NCI-H2196 treated with DMSO at 0.1 percent for 48 hours (cell line): ENCODE measurements around the gene ANKLE1.
A peak's percentile ranks its signal among the peaks of the same experiment; 100 is the strongest.

ENCODE experiments used
- DNase-seq: peaks from one replicate; lab custom pipeline; 2025; ENCODE audit not compliant: unreplicated experiment; lab: John Stamatoyannopoulos, UW

Gene ANKLE1

DNA sequence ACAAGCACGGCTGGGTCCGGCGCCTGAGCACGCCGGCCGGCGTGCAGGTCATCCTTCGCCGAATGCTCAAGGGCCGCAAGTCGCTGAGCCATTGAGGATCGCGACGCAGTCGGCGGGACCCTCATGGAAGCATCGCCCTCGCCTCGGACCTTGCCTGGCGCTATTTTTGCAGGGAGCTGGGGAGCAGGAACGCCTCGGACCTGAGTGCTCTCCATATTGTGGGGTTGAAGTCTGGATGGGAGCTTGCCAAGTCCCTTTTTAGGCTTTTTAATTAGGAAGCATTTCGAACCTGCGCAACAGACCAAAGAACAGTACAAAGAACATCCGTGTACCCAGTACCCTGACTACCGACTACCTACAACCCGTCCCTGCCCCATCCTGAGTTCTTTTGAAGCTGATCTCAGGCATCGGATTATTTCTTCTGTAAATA lies 24.6 kb downstream of the ANKLE1 start:
- no peak for DNase-seq

DNA sequence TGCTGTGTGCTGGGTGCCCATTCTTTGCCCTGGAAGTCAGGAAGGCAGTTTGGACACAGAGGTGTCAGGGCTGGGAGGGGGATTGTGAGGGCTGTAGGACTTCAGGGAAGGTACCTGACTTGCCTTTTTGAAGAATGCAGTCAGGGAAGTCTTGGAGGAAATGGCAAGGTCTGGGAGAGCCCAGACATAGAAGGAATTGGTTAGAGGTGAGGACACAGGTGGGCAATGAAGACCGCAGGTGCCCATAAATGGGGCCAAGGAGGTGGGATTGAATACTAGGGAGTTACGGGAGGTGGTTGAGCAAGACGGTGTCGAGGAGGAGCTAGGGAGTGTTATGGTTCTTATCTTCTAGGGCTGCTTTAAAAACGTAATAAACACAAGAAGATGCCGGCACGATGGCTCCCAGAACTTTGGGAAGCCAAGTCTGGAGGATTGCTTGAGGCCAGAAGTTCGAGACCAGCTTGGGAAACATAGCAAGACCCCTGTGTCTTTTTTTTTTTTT lies 26.2 kb downstream of the ANKLE1 start:
- DNase-seq: no peak

DNA sequence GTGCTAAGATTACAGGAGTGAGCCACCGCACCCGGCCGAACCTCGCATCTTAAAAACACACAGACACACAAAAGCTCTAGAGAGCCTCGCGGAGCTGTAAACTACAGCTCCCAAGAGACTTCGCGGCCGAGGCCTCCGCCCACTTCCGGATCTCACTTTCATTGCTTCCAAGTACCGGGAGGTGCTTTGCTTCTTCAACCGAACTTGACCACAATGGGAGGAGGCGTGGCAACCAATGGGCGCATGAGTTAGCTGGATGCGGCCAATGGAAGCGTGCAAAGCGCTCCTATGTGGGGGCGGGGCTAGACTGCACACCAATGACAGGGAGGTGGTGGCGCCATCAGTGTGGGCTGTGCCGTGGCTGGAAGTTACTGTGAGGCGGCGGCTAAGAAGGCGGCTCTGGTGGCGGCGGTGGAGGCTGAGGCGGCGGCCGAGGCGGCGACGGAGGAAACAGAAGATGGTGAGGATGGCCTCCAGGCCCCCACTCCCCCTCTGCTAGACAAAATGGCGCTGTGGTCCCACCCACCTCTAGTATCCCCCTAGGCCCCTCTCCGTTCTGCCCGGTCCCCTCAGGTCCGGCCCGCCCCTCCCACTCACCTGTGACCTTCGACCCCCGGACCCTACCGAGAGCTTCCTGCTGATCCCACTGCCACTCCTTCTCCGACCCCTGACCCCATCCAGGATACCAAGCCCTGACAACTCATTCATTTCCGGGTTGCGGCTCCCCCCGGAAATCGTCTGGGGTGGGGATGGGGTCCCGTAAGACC lies 27.7 kb downstream of the ANKLE1 start, which contains the start of gene DDA1:
DDA1 (plus strand) TSS at position 366 of the 767 bp plus-strand sequence; CDS start at position 458, 92 bp downstream.
- DNase-seq: peak; percentile 99

DNA sequence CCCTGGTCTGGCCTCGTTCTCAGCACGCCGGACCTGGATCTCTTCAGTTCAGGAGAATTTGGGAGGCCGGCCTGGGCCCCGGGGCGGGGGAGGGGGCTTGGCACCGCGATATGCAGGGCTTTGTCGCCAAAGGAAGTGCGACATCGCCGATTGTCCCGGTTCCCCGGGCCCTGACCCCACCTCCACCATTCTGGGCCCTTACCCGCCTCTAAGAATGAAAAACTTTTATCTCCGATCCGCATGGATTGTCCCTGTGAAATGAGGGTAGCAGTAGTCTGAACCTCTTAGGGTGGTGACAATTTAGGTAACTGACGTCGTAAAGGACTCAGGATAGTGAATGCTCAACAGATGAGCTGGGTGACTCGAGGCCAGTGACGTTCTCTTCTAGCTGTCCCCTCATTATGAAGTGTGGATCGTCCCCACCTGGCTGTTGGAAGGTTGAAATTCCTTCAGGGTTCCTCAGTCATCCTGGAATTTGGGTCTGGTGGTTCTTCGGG lies 28.3 kb downstream of the ANKLE1 start:
- DNase-seq: no peak

DNA sequence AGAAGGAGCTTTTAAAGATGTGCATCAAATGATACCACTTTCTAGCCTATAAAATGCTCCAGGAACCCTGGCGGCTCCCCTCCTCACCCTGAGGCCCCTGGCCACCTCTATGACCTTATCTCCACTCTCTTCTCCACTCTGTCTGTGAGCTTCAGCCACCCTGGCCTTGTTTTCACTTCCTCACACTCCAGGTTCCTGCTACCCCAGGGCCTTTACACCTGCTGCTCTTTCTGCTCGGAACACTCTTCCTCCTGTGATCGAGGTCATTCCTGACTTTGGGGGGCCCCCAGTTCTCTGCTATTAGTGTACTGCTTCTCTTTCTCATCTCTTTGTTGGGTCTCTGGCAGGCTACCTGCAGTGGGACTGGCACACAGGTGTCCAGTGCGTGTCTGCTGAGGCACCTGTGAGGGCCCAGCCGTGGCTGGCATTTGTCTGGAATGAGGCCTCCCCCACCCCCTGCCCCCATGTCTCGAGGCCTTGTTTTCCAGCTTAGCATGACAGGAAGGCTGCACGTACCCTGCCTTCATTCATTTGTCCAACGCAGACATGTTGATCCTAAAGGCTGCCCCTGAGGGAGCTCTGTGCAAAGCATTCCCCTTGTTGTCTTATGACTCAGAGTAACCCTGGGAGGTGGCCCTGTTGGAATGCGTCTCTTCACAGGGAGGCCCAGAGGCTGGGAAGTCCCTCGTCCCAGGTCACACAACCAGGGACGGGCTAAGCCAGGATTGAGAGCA lies 29.9 kb downstream of the ANKLE1 start:
- no peak for DNase-seq

DNA sequence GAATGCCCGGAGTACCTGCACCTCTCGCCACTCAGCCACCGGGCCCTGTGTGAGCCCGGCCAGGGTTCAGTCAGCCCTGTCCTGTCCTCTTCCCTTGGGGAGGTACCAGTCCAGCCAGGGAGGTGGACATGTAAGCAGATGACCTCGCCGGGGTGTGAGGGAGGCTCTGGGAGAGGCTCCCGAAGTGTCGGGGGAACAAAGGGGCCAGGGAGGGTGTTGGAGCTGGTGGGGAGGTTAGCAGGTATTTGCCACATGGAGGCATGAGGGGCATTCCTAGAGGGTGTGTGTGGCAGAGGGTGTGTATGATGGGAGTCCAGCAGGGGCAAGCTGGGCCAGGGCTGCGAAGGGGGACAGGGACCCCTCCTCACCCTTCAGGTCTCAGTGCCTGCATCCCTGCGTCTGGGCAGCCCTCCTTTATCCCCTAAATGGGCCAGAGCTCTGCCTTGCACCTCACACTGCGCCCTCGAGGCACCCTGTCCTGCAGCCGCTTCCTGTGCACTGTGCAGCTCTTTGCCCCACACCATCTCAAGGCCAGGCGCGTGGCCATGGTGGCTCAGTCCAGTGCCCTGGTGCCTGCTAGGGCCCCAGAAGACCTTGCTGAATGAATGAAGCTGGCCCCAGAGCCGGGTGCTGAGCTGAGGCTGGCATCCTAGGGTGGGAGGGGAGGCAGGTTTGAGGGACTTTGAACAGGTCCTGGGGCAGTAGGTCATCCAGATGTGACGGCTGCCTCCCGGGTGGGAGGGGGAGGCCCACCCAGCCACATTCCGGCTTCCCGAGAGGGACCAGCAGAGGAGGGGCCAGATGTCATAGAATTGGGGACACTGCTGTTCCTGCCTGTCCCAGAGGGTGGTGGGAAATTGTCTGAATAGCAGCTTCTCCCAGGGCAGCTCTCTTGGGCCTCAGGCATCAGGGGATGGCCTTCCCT lies 30.8 kb downstream of the ANKLE1 start:
- no peak for DNase-seq

DNA sequence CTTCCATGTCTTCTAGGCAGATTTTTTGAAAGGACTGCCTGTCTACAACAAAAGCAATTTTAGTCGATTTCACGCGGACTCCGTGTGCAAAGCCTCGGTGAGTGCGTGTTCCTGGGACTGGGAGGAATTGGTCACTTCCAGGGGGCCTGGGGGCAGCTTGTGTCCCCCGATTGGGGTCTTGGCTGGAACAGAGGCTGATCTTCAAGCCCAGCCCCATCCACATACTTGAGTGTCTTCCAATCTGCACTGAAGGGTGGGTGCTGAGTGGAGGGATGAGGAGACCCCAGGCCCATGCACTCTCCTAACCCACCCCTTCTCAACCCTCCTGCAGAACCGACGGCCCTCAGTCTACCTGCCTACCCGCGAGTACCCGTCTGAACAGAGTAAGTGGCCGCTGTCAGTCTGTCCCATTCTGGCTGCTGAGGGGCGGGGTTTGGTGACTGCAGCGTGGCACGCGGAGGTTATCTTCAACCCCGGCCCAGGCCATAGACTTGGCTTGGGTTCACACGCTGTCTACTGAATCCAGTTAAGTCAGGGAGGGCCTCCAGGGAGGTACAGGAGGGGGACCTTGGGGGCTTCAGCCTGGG lies 32.4 kb downstream of the ANKLE1 start:
- no peak for DNase-seq

DNA sequence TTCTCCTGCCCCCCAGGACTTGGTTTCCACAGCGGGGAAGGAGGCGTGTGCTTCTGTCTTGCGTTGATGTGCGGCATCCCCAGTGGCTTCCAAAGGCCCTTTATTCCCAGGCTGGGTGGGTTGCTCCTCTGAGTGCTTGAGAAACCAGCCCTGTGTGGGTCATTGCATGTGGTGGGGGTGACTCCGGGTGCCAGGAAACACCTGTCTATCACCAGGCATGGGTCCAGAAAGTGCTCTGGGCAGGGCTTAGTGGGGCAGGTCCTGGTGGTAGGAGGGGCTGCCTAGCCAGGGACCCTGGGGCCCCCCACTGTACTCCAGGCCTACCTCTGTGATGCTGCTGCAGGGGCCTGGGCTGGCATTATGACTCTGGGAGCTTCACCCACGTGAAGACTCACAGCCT lies 37.3 kb downstream of the ANKLE1 start:
- DNase-seq: no peak

DNA sequence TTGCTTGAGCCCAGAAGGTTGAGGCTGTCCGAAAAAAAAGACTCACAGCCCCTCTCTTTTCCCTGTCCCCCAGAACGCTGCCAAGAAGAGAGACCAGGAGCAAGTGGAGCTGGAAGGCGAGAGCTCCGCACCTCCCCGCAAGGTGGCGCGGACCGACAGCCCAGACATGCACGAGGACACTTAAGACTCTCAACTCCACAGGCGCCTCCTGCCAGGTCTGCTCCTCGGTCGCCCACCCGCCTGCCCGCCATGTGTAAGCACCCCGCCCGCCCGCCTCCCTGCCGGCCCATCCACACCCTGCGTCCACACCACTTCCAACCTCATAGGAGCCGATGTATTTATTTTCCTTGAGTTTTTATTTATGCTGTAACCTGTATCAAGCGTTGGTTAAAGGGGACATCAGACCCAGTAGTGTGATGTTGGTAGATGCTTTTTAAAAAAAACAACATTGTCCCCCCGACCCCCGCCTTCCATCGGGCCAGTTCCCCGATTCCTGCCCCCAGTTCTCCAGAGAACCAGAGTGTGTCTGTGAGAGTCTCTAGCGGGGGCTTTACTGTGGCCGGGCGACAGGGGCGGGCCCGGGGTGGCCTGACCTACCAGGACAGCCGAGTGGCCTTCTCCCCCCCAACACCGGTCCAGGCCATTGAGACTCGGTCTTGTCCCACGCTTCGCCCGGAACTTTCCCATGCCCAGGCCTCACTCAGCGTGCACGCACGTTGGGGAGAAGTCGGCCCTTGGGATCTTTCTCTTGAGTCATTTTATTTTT lies 38.0 kb downstream of the ANKLE1 start:
- no peak for DNase-seq

DNA sequence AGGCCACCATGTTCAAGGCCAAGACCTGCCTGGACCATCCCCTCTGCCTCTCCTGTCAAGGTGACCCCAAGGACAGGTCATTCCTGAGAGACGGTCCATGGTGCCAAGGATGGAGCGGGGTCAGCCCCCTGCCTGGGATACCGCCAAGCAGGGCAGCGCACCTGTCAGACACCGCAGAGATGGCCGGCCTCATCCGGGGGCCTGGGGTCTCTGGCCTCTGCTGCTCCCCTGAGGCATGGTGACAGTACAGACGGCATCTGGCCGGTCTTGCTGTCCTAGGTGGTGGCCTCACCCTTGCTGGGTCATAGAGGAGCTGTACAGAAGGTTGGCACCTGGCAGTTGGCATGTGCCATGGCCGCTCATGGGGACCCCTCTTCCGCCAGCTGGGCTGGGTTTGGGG lies 38.7 kb downstream of the ANKLE1 start:
- DNase-seq: no peak

DNA sequence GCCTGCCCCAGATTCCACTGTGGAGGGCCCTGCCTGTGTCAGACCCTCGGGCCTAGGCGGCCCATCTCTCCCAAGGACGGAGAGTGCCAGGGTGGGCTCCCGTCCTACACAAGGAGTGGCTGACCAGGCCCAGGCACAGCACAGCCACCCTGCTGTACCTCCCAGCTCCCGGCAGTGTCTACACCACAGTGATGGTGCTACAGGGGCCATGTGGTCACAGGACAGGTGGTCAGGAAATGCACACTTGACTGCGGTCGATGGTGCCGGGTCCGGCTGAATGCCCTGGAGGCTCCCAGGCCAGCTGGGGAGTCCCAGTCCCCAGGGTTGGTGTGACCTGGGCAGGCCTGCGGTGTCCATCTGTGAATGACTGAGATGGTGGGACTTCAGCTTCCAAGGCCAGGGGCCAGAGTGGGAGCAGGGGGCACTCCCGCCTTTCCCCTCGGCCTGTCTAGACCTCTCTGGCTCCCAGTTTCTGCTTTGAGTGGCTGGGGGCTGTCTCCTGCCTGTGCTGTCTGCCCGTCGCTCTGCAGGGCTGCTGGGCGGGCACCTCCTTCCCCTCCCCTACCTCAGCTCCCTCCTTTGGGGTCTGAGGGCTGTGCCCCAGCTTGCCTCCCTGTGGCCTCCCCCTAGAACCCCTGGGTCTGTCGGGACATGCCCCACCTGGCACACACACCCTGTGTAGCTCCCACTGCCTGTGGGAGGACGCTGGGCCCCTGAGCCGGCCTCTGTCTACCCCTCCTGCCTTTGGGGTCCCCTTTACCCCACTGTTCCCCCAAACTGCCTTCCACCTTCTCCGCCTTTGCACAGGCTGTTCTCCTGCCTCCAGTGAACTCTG lies 40.2 kb downstream of the ANKLE1 start:
- no peak for DNase-seq

DNA sequence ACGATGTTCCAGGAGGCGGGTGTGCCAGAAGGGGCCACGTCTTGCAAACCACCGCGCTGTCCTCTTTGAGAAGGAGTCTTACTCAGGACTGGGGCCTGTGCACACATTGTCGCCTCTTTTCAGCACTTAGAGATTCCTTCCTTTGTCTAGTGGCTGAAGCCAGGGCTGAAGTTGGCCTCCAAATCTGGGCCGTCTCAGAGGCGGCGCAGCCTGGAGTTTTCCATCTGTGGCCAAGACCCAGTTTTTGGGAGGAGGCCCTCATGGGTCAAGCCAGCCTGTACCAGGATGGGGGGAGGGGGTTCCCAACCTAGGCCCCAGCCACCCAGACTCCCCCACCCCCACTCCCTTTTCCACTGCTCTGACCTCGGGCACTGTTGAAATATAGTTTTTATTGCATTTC lies 41.2 kb downstream of the ANKLE1 start:
- no peak for DNase-seq

DNA sequence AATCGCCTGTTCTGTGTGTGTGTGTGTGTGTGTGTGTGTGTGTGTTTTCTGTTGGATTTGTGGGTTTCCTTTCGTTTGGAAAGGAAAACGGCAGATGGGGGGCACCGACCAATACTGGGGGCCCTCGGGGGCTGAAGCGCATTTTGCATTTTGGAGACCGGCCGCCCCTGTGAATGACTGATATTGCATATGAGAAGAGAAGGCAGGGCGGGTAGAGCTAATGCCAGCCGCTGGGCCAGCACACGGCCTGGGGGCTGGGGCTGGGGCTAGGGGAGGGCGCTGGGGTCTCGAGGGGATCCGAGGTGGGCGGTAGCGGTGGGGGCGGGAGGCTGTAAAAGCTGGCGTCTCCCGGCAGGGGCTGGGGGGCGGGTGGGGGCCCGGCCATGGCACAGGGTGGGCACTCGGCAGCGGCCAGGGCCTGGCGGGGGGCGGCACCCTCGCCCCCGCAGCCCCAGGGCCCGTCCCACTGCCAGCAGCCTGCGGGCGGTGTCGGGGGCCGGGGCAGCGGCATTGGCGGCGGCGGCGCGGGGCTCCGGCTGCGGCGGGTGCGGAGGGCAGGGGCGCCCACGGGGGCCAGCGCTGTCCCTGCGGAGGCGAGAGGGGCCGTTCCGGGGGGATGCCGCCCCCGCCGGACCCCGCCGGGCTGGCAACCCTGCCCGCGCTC lies 41.7 kb downstream of the ANKLE1 start:
- DNase-seq: no peak

DNA sequence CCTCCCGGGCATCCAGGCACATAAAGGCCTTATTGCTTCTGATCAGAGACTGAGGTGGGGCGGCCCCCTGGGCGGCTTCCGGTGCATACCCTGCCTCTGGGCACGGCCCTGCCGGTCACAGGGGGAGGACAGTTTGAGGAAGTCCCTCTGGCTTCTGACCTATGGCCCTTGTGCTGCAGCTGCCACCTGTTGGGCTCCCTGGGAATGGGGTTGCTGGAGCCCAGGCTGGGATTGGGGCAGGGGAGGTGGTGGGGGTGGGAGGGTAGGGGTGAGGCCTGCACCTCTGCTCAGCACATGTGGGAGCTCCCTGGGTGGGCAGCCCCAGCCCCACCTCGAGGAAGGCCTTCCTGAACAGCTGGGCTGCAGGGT lies 42.2 kb downstream of the ANKLE1 start:
- no peak for DNase-seq

DNA sequence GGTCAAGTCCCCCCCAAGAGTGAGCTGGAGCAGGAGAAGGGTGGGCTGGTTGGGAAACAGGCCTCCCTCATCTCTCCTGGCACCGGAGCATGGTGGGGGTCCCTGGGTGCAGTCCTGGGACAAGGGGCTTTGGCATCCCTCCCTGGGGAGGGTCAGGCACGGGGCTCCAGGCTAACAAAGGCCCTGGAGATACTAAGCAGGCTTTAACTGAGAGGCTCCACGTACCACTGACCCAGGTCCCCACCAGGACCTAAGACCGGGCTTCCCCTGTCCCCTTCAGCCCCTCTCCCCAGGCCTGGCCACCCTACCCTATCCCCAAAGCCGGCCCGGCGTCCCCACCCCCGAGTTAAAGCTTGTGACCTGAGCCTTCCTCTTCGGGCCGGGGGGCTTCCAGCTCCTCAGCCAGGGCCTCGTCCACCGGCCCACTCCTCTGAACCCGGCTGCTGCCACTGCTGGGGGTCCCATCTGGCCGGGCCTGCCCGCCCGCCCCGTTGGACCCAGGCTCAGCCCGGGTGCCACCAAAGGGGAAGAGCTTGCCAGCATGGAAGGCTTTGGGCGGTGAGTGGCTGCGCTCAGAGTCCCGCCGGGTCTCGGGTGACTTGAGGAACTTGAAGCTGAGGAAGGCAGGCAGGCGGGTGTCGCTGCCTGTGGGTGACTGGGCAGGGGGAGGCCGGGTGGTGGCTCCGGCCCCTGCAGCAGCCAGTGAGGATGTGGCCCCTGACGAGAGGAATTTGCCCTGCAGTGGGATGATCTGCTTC lies 42.8 kb downstream of the ANKLE1 start:
- no peak for DNase-seq

DNA sequence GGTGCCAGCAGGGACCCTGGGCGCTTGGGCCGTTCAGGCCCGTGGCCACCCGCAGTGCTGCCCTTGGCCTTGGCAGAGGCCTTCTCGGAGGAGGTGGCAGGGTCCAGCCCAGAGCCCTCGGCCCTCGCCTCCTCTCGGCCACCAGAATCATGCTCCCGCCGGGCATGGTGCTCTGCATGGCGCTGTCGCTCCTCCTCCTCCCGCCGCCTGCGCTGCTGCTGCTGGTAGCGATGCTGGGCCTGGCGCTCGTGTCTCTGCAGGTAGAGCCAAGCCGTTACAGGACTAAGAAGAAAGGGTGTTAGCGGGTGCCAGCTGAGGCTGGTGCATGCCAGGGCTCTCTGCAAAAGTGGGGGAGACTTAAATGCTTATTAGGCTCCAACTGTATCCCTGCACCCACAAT lies 43.4 kb downstream of the ANKLE1 start:
- DNase-seq: no peak

DNA sequence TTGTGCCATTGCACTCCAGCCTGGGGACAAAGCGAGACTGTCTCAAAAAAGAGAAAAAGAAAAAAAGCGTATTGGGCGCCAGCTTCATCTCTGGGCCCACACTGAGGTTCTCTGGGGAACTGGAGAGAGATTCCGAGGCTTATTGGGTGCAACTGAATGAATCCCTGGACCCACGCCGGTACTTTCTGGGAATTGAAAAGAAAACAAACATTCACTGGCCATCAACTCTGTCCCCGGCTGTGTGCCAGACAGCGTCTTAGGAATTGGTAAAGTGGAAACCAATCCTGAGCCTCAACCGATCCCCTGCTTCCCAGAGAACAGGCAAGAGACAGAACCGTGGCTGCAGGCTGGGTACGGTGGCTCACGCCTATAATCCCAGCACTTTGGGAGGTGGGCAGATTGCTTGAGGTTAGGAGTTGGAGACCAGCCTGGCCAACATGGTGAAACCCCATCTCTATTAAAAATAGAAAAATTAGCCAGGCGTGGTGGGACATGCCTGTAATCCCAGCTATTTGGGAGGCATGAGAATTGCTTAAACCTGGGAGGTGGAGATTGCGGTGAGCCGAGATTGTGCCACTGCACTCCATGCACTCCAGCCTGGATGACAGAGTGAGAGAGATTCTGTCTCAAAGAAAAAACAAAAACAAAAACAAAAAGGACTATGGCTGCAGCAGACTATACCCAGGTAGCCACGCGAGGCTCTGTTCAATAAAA lies 44.3 kb downstream of the ANKLE1 start:
- DNase-seq: no peak
